Measurements from ENCODE around the gene GABPA.

DNA sequence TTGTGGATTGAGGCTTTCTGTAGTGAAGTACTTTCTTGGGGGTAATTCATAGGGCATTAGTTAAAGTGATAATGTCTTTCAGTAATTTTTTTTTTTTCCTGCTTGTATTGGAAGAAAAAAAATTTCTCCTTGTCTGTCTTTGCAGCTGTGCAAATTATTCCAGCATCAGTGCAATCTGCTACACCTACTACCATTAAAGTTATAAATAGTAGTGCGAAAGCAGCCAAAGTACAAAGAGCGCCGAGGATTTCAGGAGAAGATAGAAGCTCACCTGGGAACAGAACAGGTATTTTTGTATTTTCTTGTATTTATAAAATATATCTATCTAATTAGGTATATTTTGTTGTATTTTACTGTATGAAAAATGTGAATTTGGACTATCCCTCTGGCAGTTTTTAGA is 29.3 kb downstream of the GABPA start:
- TF ChIP-seq, protein P1, sequence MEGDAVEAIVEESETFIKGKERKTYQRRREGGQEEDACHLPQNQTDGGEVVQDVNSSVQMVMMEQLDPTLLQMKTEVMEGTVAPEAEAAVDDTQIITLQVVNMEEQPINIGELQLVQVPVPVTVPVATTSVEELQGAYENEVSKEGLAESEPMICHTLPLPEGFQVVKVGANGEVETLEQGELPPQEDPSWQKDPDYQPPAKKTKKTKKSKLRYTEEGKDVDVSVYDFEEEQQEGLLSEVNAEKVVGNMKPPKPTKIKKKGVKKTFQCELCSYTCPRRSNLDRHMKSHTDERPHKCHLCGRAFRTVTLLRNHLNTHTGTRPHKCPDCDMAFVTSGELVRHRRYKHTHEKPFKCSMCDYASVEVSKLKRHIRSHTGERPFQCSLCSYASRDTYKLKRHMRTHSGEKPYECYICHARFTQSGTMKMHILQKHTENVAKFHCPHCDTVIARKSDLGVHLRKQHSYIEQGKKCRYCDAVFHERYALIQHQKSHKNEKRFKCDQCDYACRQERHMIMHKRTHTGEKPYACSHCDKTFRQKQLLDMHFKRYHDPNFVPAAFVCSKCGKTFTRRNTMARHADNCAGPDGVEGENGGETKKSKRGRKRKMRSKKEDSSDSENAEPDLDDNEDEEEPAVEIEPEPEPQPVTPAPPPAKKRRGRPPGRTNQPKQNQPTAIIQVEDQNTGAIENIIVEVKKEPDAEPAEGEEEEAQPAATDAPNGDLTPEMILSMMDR (conservative IDR thresholded peaks at IDR 0.05; ENCODE audit: low read length), result no peak
- TF ChIP-seq EZH2phosphoT487 (IDR thresholded peaks at IDR 0.05; ENCODE audit: borderline replicate concordance, low read depth, low read length), result no peak
